Liver (tissue), 9 donors: ENCODE data around the gene PAPOLG. TPM values are rescaled to one million over a fixed set of nuclear protein-coding genes. Genes with fewer than 3 reads are reported as not detected.

Experiments used
- DNase-seq: peaks from one replicate; pipeline ENCODE4 v3.0.0-alpha.2; 2017; ENCODE audit warnings: low spot score
- H3K27ac ChIP-seq, 2 donors: one replicate each; pipeline ENCODE4 v1.7.0; 2013; ENCODE audit warnings: inconsistent platforms in 2 of 2, low read length in 2 of 2, control low read depth in 1 of 2, low read depth in 1 of 2, mild to moderate bottlenecking in 1 of 2
- H3K27me3 ChIP-seq, 4 donors: one replicate each; pipeline versions ENCODE4 v1.6.1 to v1.7.0; 2013; ENCODE audit warnings: low read length in 3 of 4, inconsistent platforms in 1 of 4, mild to moderate bottlenecking in 1 of 4, moderate library complexity in 1 of 4; ENCODE audit not compliant: control insufficient read depth in 4 of 4, insufficient read depth in 4 of 4
- H3K36me3 ChIP-seq, 4 donors: one replicate each; pipeline versions ENCODE4 v1.6.1 to v1.7.0; 2013; ENCODE audit warnings: low read length in 3 of 4, mild to moderate bottlenecking in 3 of 4, low read depth in 1 of 4, moderate library complexity in 1 of 4; ENCODE audit not compliant: control insufficient read depth in 4 of 4, insufficient read depth in 3 of 4
- H3K4me1 ChIP-seq, 4 donors: one replicate each; pipeline versions ENCODE4 v1.6.1 to v1.7.0; 2013; ENCODE audit warnings: low read length in 3 of 4, mild to moderate bottlenecking in 3 of 4, moderate library complexity in 1 of 4; ENCODE audit not compliant: control insufficient read depth in 4 of 4, insufficient read depth in 4 of 4
- H3K4me3 ChIP-seq, 3 donors: one replicate each; pipeline versions ENCODE4 v1.6.1 to v1.7.0; 2013; ENCODE audit warnings: low read length in 3 of 3, control low read depth in 1 of 3, low read depth in 1 of 3, mild to moderate bottlenecking in 1 of 3
- H3K9ac ChIP-seq, 2 donors: one replicate each; pipeline ENCODE4 v1.7.0; 2013; ENCODE audit warnings: low read length in 2 of 2, mild to moderate bottlenecking in 2 of 2, moderate library complexity in 2 of 2, control low read depth in 1 of 2, low read depth in 1 of 2
- H3K9me3 ChIP-seq, 4 donors: one replicate each; pipeline versions ENCODE4 v1.6.1 to v1.7.0; 2013; ENCODE audit warnings: low read length in 3 of 4; ENCODE audit not compliant: control insufficient read depth in 4 of 4
- ATF3 ChIP-seq: IDR thresholded peaks from 2 replicates; pipeline ENCODE4 v1.6.1; 2016; ENCODE audit warnings: antibody characterized with exemption
- CTCF ChIP-seq: fragments of 150-350 bp; IDR thresholded peaks from 2 replicates; pipeline ENCODE4 v1.5.1; 2017; ENCODE audit warnings: improper control_type of control experiment, low read depth, low read length; ENCODE audit not compliant: missing input control
- EGR1 ChIP-seq, 2 donors: IDR thresholded peaks; 2 replicates each; pipeline ENCODE4 v1.6.1; 2016 to 2018; ENCODE audit warnings: antibody characterized with exemption in 2 of 2, low read depth in 2 of 2
- FOXA1 ChIP-seq: IDR thresholded peaks from 2 replicates; pipeline ENCODE4 v1.6.1; 2016; ENCODE audit warnings: antibody characterized with exemption
- FOXA2 ChIP-seq: IDR thresholded peaks from 2 replicates; pipeline ENCODE4 v1.6.1; 2016; ENCODE audit warnings: antibody characterized with exemption
- GABPA ChIP-seq, 2 donors: IDR thresholded peaks in 1 of 2; conservative IDR thresholded peaks in 1 of 2; 2 replicates each; pipeline ENCODE4 v1.6.1; 2016; ENCODE audit warnings: antibody characterized with exemption in 2 of 2, mild to moderate bottlenecking in 1 of 2, moderate library complexity in 1 of 2
- HNF4A ChIP-seq, 2 donors: conservative IDR thresholded peaks; 2 replicates each; pipeline ENCODE4 v1.6.1; 2016; ENCODE audit warnings: antibody characterized with exemption in 2 of 2, mild to moderate bottlenecking in 2 of 2
- JUND ChIP-seq, 2 donors: IDR thresholded peaks; 2 replicates each; pipeline ENCODE4 v1.6.1; 2016; ENCODE audit warnings: antibody characterized with exemption in 2 of 2
- NR2F2 ChIP-seq: IDR thresholded peaks from 2 replicates; pipeline ENCODE4 v1.6.1; 2016; ENCODE audit warnings: antibody characterized with exemption
- RAD21 ChIP-seq, 2 donors: IDR thresholded peaks; 2 replicates each; pipeline ENCODE4 v1.6.1; 2016; ENCODE audit warnings: antibody characterized with exemption in 2 of 2, mild to moderate bottlenecking in 2 of 2
- RXRA ChIP-seq, 2 donors: IDR thresholded peaks; 2 replicates each; pipeline ENCODE4 v1.6.1; 2017 to 2018; ENCODE audit warnings: antibody characterized with exemption in 2 of 2, mild to moderate bottlenecking in 1 of 2
- SP1 ChIP-seq: IDR thresholded peaks from 2 replicates; pipeline ENCODE4 v1.6.1; 2018; ENCODE audit warnings: antibody characterized with exemption, mild to moderate bottlenecking
- TAF1 ChIP-seq: conservative IDR thresholded peaks from 2 replicates; pipeline ENCODE4 v1.6.1; 2016; ENCODE audit warnings: antibody characterized with exemption, mild to moderate bottlenecking
- WGBS: extraction: QIAGEN DNeasy Blood & Tissue Kit; methylation state at CpG from one replicate; pipeline ENCODE4 v1.1.7; 2013; 5-methylcytosine and 5-hydroxymethylcytosine counted together
- polyA plus RNA-seq, 2 donors: library from polyadenylated mRNA; stranded (reverse) in 1 of 2; unstranded in 1 of 2; fragments of 200-250 nt in 1 of 2; fragments of >200 nt in 1 of 2; fragmentation: Nextera tagmentation in 1 of 2; extraction: Ambion mirVana in 1 of 2; gene quantifications; one replicate each; pipeline versions ENCODE4 v1.2.1 to v1.2.3, GENCODE V29; 2013 to 2015
- total RNA-seq, 2 donors: library from RNA; depleted of rRNA; stranded (reverse); fragments of >200 nt; gene quantifications; one replicate each; pipeline ENCODE4 v1.2.3, GENCODE V29; 2014
- TF ChIP-seq, protein P1 (sequence below): IDR thresholded peaks from 2 replicates; pipeline ENCODE4 v1.6.1; 2016; ENCODE audit warnings: antibody characterized with exemption
- donor health status: healthy.
- donor health status: healthy.
- donor health status: healthy.
- donor health status: healthy.
- donor health status: healthy.

Gene PAPOLG
- total and polyA plus RNA-seq, 4 donors, result 1.8 to 7.7 (median 3.6) TPM

- H3K9ac ChIP-seq, result no peak overlapping the region
- no peaks in the 10 kb centered on the region for H3K27me3 ChIP-seq
- no peaks in the 10 kb centered on the region for H3K9me3 ChIP-seq
- no peaks in the 10 kb centered on the region for H3K36me3 ChIP-seq
- no peak overlapping the region for H3K4me3 ChIP-seq
- 85% methylated on average over 7 of the region's 7 CpGs for WGBS
- TF ChIP-seq FOXA2, result no peak
- no peak for TF ChIP-seq CTCF
- no peak for TF ChIP-seq EGR1 (IDR thresholded peaks at IDR 0.05; ENCODE audit: low read depth in 2 of 2)
- TF ChIP-seq NR2F2, result no peak
- no peak for TF ChIP-seq JUND (IDR thresholded peaks at IDR 0.05)
- no peaks in the 10 kb centered on the region for H3K4me1 ChIP-seq
- H3K27ac ChIP-seq, result no peak overlapping the region
- no peak for DNase-seq
Observed at GRCh38 chr2:60719331-60719730, 36.7 kb upstream of the PAPOLG start.

- no peaks in the 10 kb centered on the region for H3K9me3 ChIP-seq
- no peaks in the 10 kb centered on the region for H3K27me3 ChIP-seq
- TF ChIP-seq HNF4A (conservative IDR thresholded peaks at IDR 0.05), result no peak
- TF ChIP-seq RAD21 (IDR thresholded peaks at IDR 0.05), result no peak
- TF ChIP-seq ATF3, result no peak
- TF ChIP-seq RXRA (IDR thresholded peaks at IDR 0.05), result no peak
- TF ChIP-seq, protein P1, sequence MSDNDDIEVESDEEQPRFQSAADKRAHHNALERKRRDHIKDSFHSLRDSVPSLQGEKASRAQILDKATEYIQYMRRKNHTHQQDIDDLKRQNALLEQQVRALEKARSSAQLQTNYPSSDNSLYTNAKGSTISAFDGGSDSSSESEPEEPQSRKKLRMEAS, result no peak
- no peak for TF ChIP-seq TAF1
- TF ChIP-seq JUND (IDR thresholded peaks at IDR 0.05), result no peak
- no peak for TF ChIP-seq FOXA1
- no peak overlapping the region for H3K27ac ChIP-seq
- H3K4me3 ChIP-seq, result no peak overlapping the region
- no peaks in the 10 kb centered on the region for H3K4me1 ChIP-seq
- DNase-seq, result no peak
- WGBS, result 89% methylated on average over 4 of the region's 4 CpGs
- H3K9ac ChIP-seq, result no peak overlapping the region
- H3K36me3 ChIP-seq, result no peaks in the 10 kb centered on the region
Observed at GRCh38 chr2:60725466-60725865, 30.6 kb upstream of the PAPOLG start.

DNA sequence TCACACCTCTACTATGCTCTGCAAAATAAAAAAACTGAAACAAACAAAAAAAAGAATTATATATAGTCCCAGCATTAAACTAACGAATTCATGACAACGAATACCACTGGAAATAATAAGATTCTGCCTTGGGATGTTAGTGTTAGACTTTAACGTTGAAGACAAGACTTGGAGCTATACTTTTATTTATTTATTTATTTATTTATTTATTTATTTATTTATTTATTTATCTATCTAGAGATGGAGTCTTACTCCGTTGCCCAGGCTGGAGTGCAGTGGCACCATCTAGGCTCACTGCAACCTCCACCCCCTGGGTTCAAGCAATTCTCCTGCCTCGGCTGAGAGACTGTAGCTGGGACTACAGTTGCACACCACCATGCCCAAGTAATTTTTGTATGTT is 27.2 kb upstream of the PAPOLG start:
- no peak for DNase-seq
- H3K9ac ChIP-seq, result no peak overlapping the region
- H3K4me3 ChIP-seq, result no peak overlapping the region
- H3K36me3 ChIP-seq, result no peaks in the 10 kb centered on the region
- H3K4me1 ChIP-seq, result no peaks in the 10 kb centered on the region
- H3K9me3 ChIP-seq, result no peaks in the 10 kb centered on the region
- H3K27me3 ChIP-seq, result no peaks in the 10 kb centered on the region
- TF ChIP-seq RXRA (IDR thresholded peaks at IDR 0.05) (no peak), SP1 (no peak), GABPA (IDR thresholded peaks at IDR 0.05 in 1 of 2, conservative IDR thresholded peaks at IDR 0.05 in 1 of 2) (no peak), EGR1 (IDR thresholded peaks at IDR 0.05; ENCODE audit: low read depth in 2 of 2) (no peak), FOXA2 (no peak), ATF3 (no peak), NR2F2 (no peak), FOXA1 (no peak)
- H3K27ac ChIP-seq, result no peak overlapping the region
- 91% methylated on average over 5 of the region's 5 CpGs for WGBS
